Inferior parietal cortex (tissue), 1 donor: ENCODE measurements around the gene CXCR6.
"Not testable (repeated sequence)": the region's sequence is repeated elsewhere in the genome, so short reads cannot be mapped to it uniquely, and the experiment has no call there.

ENCODE experiments used
- DNase-seq: peaks from one replicate; pipeline ENCODE4 v3.0.0-alpha.2; 2016; ENCODE audit errors: extremely low spot score

The CXCR6 gene

DNA sequence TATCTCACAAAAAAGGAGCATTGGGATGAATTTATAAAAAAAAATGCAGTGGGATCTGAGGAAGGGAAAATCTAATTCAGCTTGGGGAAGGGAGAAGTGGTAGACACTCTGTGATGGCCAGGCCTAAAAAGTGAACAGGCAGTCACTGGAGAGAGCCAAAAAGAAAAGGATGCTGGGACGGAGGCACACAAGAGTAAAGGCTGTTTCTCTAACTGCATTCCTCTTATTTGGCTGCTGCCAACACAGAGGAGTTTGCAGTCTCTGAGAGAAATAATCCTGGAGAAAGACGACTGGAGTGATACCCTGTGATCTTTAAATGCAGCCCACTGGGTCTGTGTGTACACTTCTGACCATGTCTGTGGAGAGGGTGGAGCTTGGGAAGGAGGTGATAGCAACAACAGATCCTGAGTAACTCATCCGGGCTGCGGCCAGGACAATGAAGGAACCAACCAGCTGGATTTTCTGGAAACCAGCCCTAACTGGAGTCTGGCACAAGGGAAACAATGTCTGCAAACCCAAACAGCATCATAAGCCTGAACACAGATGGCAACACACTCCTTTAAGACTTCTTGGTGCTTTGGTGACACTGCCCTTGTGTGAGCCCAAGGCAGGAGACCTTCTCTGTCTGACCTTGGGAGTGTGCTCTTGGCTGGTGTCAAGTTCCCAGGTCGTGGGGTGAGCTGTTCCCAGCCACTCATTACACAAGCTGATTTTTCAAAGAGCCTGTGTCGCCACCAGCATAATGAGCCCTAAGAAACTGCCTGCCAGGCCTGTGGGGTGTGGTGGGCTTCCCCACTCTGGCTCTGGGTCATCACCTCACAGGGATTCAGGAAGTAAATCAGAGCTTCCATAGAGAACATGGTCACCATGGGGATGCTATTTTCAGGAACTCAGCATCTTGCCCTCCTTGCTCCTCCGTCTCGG lies 44.4 kb downstream of the CXCR6 start:
- peak; percentile 65 for DNase-seq

DNA sequence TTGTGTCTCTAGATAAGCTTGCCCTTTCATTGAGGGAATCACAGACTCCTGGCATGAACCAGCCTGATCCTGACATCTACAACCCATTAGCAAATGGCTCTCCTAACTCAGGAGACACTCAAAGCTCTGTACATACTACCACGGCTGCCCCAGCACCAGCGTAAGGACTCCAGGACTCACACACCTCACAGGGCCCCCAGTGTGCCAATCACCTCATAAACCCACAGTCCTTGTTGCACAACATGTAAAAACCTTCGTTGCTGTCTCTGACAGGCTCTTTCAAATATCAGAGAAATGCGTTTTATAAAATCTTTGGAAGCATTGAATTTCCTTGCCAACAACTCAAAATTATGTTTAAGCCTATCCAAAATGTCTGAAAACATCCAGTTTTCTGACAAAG lies 45.1 kb downstream of the CXCR6 start:
- no peak for DNase-seq

DNA sequence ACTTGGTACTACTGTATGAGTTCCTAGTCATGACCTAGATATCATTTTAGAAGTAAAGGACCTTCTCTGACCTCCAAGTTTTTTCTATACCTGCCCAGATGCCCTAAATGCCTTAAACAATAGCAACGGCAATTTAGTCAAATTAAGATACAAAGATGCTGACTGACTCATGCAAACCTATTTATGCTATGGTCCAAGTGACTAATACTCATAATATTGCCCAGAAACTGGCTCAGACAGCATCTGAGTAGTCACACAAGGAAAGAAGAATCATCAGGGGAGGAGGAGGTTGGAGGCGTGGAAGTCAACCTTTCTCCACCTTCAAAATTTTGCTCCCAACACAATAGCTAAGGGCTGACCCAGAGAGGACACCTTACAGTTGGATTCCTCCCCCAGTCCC lies 45.5 kb downstream of the CXCR6 start:
- DNase-seq = no peak

DNA sequence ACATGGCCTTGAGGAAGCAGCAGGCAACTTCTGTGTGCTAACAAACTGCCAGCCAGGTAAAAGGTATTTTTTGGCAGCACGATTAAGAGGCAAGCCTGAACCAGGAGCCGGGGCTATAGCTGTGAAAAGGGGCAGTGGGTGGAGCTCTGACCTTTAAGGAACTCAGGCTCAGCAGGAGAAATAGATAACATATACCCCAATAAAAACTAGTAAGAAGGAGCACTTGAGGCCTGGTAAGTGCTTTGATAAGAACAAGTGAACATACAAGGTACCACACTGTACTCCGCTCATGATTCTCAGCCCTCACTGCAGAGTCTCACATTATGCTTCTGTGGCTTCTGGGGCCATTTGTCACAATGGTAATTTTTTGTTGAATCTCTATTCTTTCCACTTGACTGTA lies 46.9 kb downstream of the CXCR6 start:
- no peak for DNase-seq

DNA sequence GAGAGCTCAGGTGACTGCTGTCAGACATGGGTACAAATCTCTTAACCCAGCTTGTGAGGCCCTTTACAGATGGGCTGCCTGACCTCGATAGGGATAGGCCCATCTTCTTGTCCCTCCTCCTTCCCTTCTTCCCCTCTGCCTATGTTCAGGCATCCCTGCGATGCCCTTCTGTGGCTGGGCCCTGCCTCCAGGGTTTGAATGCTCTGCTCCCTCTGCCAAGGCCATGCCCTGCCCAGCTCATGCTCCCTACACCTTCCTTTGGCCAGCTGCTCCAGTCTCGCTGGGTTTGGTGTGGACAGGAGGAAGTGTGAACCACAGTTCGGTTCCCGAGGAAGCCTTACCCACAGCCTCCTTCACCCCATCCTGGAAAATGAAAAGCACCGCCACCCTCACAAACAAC lies 48.1 kb downstream of the CXCR6 start:
- DNase-seq = no peak

DNA sequence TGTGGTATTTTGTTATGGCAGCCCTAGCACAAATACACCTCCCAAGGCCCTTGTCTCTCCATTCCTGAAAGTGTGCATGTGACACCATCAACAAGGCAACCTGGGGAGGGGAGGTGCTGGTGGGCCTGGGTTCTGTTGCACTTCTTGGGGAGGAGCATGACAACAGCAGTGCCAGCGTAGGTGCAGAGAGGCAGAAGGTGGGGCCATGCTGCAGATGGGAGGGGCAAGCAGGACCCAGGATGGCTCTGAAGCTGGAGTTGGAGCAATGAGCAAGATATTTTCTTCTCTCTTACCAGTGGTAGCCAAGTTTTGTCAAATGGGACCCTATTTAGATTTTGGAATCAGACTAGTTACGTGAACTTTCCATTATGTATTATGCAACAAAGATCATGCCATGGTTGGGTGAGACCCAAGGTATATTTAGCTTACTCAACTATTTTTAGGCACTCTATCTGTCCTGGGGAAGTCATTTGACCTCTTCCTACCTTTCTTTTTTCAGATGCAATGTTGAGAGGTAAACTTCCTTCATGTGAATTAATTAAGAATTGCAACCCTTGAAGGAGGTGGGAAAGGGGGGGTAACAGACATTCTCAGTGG lies 49.0 kb downstream of the CXCR6 start:
- DNase-seq = no peak

DNA sequence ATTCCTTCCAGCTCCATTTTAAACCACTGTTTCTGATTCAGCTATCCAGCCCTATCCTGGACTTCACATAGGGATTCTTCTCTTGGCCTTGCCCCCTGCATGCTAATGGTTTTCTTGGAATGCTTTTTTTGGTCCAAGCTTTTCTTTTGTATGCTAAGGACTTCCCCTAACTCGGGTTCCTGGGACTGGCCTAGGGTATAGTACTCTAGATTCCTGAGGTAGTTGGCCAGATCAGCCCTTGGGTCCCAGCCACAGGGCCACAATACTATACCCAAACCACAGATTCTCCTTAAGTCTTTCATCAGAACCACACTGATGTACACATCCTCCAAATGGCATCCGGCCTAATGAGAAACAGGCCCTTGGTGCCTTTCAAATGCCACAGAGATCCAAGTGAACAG lies 49.6 kb downstream of the CXCR6 start:
- no peak for DNase-seq

DNA sequence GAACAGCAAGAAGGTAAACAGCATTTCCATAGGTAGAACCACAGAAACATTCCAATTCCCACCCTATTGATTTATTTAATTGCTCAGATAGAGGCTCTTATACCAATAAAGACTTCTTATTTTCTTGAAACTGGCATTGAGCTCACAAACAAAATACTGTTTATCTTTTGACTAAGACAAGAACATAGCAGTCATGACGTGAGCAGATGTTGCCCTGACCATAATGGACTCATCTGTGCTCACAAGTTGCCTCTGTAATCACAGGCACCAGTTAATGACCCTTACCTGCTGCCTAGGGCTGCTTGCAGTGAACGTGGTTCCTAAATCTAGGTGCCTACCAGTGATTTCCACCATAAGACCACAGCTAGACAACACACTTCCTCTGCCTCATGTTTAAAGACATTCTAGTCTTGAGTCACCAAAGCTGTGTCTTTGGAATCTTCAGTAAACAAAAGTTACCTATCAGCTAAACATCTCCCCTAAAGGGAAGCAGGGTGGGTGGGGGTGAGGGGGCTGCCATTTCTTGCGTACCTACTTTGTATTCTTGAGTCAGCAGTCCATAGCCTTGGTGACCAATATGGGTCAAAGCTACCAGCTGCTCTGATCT lies 50.3 kb downstream of the CXCR6 start:
- DNase-seq = no peak

DNA sequence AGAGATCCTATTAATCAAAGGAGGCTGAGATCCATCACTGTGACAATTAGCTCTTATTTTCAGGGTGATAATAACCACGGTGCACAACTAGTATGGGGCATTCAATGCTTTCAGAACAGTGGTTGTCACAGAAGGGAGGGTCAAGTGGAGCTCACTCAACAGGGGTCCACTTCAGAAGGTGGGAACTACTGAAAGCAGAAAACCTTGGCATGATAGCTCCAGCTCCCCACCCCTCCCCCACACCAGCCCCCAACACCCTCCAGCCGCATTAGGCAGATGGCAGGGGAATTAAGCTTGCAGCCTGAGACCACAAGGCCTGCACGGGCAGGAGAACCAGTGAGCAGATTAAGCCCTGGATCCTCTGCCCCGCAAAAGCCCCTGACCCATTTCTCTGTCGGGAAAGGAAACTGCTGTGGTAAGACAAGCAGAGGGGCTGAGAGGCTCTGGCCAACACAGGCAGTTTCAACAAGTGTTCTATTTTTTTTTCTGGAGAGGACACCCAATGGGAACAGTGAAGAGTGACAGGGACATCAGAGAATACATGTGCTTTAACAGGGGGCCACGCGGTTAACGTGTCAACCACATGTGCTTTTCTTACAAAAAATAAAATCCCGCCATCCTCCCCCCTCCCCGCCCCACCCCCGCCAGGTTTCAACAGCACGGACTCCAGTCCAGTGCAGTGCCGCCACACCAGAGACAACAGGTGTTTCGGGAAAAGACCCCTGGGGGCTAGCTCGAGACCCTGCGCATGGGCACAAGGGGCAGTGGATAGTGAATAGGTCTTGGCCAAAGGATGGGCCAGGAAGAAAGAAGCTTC lies 51.4 kb downstream of the CXCR6 start:
- DNase-seq = no peak

DNA sequence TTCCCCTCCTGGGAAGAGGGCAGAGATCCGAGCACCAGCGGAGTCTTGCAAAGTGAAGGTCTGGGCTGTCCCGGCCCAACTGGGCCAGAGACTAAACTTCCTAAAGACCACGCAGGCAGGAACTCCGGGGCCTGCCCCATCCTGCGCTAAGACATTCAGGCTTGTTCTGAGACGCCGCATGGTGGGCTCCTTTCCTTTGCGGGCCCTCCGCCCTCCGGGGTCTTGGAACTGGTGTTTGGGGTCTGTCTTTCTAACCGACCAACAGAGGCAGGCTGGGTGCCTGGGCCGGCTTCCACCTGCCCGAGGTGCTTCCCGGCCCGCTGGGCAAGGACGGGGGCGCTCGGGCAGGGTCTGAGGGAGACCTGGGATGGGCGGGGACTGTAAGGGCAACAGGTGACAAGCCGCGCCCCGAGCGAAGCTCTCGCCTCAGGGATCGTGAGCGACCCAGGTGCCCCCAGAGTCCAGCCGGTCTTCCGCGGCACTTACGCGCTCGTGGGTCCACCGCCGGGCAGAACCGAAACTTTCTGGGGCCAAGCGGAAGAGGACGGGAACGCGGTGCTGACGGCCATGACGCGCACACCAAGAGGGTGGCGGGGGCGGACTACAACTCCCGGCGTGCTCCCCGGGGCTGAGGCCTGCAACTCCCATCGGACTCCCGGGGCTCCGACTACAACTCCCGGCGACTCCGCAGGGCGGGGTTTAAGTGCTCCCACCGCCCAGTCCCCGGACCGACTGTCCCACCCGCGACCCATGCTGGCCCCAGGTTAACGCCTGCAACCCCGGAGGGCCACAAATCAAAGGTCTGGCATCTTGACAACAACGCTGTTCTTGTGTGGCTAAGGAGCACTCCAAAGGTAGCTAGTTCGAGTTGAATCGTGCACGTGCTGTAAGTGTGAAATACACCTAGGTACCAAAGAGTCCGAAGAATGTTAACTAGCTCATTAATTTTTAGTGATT lies 52.2 kb downstream of the CXCR6 start, which contains the start of gene FYCO1:
Gene FYCO1 (minus strand): TSS at position 589 of the 957 bp plus-strand sequence. CDS start 10,914 bp downstream, outside the sequence.
- DNase-seq = peak; percentile 83

DNA sequence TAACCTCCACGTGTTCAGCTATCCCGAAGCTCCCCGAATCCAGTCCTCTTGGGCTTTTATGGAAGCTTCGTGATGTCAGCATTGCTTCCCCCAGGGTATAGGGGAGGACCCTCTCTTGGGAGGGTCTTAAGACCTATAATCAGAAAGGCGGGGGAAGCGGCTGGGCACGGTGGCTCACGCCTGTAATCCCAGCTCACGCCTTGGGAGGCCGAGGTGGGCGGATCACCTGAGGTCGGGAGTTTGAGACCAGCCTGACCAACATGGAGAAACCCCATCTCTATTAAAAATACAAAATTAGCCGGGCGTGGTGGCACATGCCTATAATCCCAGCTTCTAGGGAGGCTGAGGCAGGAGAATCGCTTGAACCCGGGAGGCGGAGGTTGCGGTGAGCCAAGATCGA lies 54.2 kb downstream of the CXCR6 start:
- DNase-seq = not testable (repeated sequence)

DNA sequence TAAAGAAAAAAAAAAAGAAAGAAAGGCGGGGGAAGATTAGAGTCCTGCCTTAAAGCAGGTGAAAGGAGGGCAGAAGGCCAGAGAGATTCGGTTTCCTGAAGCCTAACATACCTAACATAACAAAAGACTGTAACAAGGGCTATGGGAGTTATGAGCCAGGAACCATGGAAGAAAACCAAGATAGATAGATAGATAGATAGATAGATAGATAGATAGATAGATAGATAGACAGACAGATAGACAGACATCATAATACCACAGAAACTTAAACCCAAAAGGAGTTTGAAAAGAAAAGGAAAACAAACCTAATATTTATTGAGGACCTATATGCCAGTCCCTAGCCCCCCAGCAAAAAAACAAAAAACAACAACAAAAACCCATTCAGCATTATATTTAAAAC lies 54.7 kb downstream of the CXCR6 start:
- DNase-seq = no peak
